Adipocyte (in vitro differentiated cells): ENCODE results near the gene LRSAM1.

Experiments
- DNase-seq: peaks from one replicate; pipeline ENCODE4 v3.0.0-alpha.2; 2015; ENCODE audit warnings: low read depth
- H3K27me3 ChIP-seq: replicated peaks from 2 replicates; pipeline ENCODE4 v1.7.0; 2013; ENCODE audit warnings: mild to moderate bottlenecking, low read length, moderate library complexity; ENCODE audit not compliant: control insufficient read depth, insufficient read depth
- H3K36me3 ChIP-seq: 2 replicates; pipeline ENCODE4 v1.7.0; 2013; ENCODE audit warnings: low read length, mild to moderate bottlenecking, moderate library complexity; ENCODE audit not compliant: control insufficient read depth, insufficient read depth, severe bottlenecking
- H3K4me1 ChIP-seq: 2 replicates; pipeline ENCODE4 v1.7.0; 2013; ENCODE audit warnings: mild to moderate bottlenecking, low read length, moderate library complexity; ENCODE audit not compliant: control insufficient read depth, insufficient read depth
- H3K4me3 ChIP-seq: 2 replicates; pipeline ENCODE4 v1.7.0; 2013; ENCODE audit warnings: mild to moderate bottlenecking, low read length, moderate library complexity
- H3K9ac ChIP-seq: 2 replicates; pipeline ENCODE4 v1.7.0; 2013; ENCODE audit warnings: mild to moderate bottlenecking, low read length, moderate library complexity
- H3K9me3 ChIP-seq: 2 replicates; pipeline ENCODE4 v1.7.0; 2013; ENCODE audit warnings: mild to moderate bottlenecking, low read length, moderate library complexity; ENCODE audit not compliant: control insufficient read depth

The LRSAM1 gene

GRCh38 chr9:127541176-127541575, 89.9 kb downstream of the LRSAM1 start:
- no peak overlapping the region for H3K4me3 ChIP-seq
- no peaks in the 10 kb centered on the region for H3K27me3 ChIP-seq
- H3K9ac ChIP-seq = peak overlapping the region; percentile 13
- H3K9me3 ChIP-seq = no peaks in the 10 kb centered on the region
- peaks cover 71% of the 10 kb centered on the region for H3K4me1 ChIP-seq
- H3K36me3 ChIP-seq = no peaks in the 10 kb centered on the region
- no peak for DNase-seq

- peak; percentile 77 for DNase-seq
- H3K36me3 ChIP-seq = no peaks in the 10 kb centered on the region
- H3K4me3 ChIP-seq = no peak overlapping the region
- H3K4me1 ChIP-seq = peaks cover 64% of the 10 kb centered on the region
- H3K9ac ChIP-seq = peak overlapping the region; percentile 13
- no peaks in the 10 kb centered on the region for H3K9me3 ChIP-seq
- H3K27me3 ChIP-seq = no peaks in the 10 kb centered on the region
Measured at GRCh38 chr9:127541865-127542264, 90.6 kb downstream of the LRSAM1 start.

GRCh38 chr9:127543221-127543620, 91.9 kb downstream of the LRSAM1 start:
- Histone ChIP-seq H3K36me3 (peaks cover 2% of the 10 kb centered on the region), H3K9ac (no peak overlapping the region), H3K9me3 (no peaks in the 10 kb centered on the region), H3K4me3 (no peak overlapping the region), H3K4me1 (peaks cover 55% of the 10 kb centered on the region), H3K27me3 (no peaks in the 10 kb centered on the region)
- no peak for DNase-seq

GRCh38 chr9:127543973-127544533, 92.7 kb downstream of the LRSAM1 start:
- Histone ChIP-seq H3K9ac (no peak overlapping the region), H3K27me3 (no peaks in the 10 kb centered on the region), H3K4me3 (no peak overlapping the region), H3K36me3 (peaks cover 4% of the 10 kb centered on the region), H3K9me3 (no peaks in the 10 kb centered on the region), H3K4me1 (peaks cover 51% of the 10 kb centered on the region)
- no peak for DNase-seq

- peaks cover 42% of the 10 kb centered on the region for H3K4me1 ChIP-seq
- no peaks in the 10 kb centered on the region for H3K9me3 ChIP-seq
- no peak overlapping the region for H3K9ac ChIP-seq
- H3K27me3 ChIP-seq = no peaks in the 10 kb centered on the region
- H3K4me3 ChIP-seq = no peak overlapping the region
- peaks cover 4% of the 10 kb centered on the region for H3K36me3 ChIP-seq
- DNase-seq = no peak
Measured at GRCh38 chr9:127545196-127546124, 94.2 kb downstream of the LRSAM1 start.

DNA sequence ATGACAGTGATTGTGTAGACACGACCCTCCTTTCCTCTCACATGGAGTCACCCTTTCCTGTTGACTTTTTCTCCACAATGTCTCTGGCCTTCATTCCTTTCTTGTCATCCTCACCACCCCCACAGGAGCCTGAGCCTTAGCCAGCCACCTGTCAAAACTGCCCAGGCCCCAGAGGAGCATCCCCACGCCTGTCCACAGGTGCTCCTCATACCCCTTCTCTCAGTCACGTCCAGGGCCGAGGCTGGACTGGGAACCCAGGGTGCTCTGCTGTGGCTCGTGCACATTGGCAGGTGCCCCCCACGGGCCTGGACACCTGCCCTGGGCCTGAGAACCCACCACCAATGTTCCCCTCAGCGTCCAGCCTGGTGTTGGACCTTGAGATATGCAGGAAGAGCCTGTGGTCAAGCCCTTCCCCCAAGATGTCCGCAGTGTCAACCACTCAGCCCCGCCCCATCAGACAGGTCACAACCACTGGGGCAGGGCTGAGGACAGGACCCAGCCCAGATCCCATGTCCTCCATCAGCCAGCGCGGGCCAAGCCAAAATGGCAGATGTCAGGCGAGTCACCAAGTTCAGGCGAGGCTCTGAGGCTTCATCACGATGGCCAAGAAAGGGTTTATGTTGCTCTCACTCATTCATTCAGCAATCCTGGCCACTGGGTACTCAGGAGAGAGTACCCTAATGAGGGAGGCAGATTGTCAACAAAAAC, 95.0 kb downstream of the LRSAM1 start:
- Histone ChIP-seq H3K9me3 (no peaks in the 10 kb centered on the region), H3K36me3 (peaks cover 4% of the 10 kb centered on the region), H3K27me3 (no peaks in the 10 kb centered on the region), H3K4me1 (peaks cover 35% of the 10 kb centered on the region), H3K4me3 (no peak overlapping the region), H3K9ac (no peak overlapping the region)
- DNase-seq = no peak

- H3K27me3 ChIP-seq = no peaks in the 10 kb centered on the region
- H3K36me3 ChIP-seq = peaks cover 4% of the 10 kb centered on the region
Measured at GRCh38 chr9:127548352-127548881, 97.1 kb downstream of the LRSAM1 start.

DNA sequence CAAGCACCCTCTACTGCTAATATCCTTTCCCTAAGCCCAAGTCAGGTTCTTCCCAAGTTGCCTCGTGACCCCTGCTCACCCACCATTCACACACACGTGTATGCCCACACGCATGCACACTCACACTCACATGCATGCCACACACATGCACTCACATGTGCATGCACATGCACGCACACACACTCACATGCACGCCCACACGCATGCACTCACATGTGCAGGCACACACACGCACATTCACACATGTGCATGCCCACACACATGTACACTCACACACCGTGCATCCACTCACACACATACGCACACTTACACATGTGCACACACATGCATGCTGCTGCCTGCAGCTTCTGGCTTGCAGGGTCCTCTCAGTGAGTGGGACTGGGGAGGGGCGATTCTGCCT, 97.9 kb downstream of the LRSAM1 start:
- no peaks in the 10 kb centered on the region for H3K27me3 ChIP-seq
- peaks cover 18% of the 10 kb centered on the region for H3K4me1 ChIP-seq
- no peak overlapping the region for H3K4me3 ChIP-seq
- no peak overlapping the region for H3K9ac ChIP-seq
- no peaks in the 10 kb centered on the region for H3K9me3 ChIP-seq
- peaks cover 4% of the 10 kb centered on the region for H3K36me3 ChIP-seq
- DNase-seq = no peak

More at GRCh38 chr9:127548352-127548881, 97.1 kb downstream of the LRSAM1 start:
- no peaks in the 10 kb centered on the region for H3K9me3 ChIP-seq
- H3K4me3 ChIP-seq = no peak overlapping the region
- H3K9ac ChIP-seq = no peak overlapping the region
- DNase-seq = no peak
- peaks cover 16% of the 10 kb centered on the region for H3K4me1 ChIP-seq

GRCh38 chr9:127549751-127550150, 98.4 kb downstream of the LRSAM1 start:
- H3K27me3 ChIP-seq = no peaks in the 10 kb centered on the region
- no peak overlapping the region for H3K4me3 ChIP-seq
- H3K36me3 ChIP-seq = peaks cover 4% of the 10 kb centered on the region
- no peak for DNase-seq
- H3K4me1 ChIP-seq = peaks cover 18% of the 10 kb centered on the region
- no peaks in the 10 kb centered on the region for H3K9me3 ChIP-seq
- H3K9ac ChIP-seq = no peak overlapping the region

GRCh38 chr9:127550282-127550681, 99.0 kb downstream of the LRSAM1 start:
- no peak overlapping the region for H3K9ac ChIP-seq
- H3K27me3 ChIP-seq = no peaks in the 10 kb centered on the region
- H3K4me1 ChIP-seq = peaks cover 20% of the 10 kb centered on the region
- H3K36me3 ChIP-seq = peaks cover 4% of the 10 kb centered on the region
- H3K9me3 ChIP-seq = no peaks in the 10 kb centered on the region
- DNase-seq = no peak
- H3K4me3 ChIP-seq = no peak overlapping the region

DNA sequence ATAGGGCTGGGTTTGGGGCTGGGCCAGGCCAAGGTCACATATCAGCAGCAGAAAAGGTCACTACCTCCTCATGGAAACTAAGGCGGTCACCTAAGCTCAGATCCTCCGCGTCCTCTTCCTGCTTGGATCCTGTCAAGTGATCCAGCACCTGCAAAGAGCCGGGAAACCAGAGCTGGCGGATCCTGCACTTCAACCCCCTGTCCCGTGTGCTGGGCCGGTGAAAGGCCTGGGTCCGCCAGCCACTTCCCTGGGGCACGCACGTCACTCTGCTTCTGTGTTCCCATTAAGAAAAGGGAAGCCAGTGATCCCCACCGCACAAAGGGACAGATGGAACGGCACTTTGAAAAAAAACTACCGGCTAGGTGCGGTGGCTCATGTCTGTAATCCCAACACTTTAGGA, 99.4 kb downstream of the LRSAM1 start:
- H3K4me3 ChIP-seq = no peak overlapping the region
- H3K9ac ChIP-seq = no peak overlapping the region
- DNase-seq = no peak
- peaks cover 4% of the 10 kb centered on the region for H3K36me3 ChIP-seq
- no peaks in the 10 kb centered on the region for H3K27me3 ChIP-seq
- H3K4me1 ChIP-seq = peaks cover 23% of the 10 kb centered on the region
- no peaks in the 10 kb centered on the region for H3K9me3 ChIP-seq
